HepG2 (cell line): ENCODE measurements around the gene MNDA. TPM values are rescaled to one million over a fixed set of nuclear protein-coding genes. Genes with fewer than 3 reads are reported as not detected.

Source experiments
- ATAC-seq: fragments of 200-7000 bp; cut with Tn5 transposase; 3 replicates; pipeline ENCODE4 v1.9.1; 2020; ENCODE audit warnings: mild to moderate bottlenecking, moderate library complexity
- BruUV-seq: library from RNA; stranded (reverse); fragments of 400-500 nt; replicated peaks from 2 replicates; lab custom pipeline; 2021; lab: Mats Ljungman, UMichigan
- CTCF ChIA-PET: fragments of 300-600 bp; formaldehyde crosslinking; extraction: SDS; loops from one replicate; lab custom pipeline; 2021; ENCODE audit warnings: low total read pairs, inconsistent platforms, low intra/inter-chr PET ratio; lab: Yijun Ruan, JAX
- POLR2A ChIA-PET: fragments of 350-600 bp; sonication (Branson Sonifier 250); formaldehyde crosslinking; loops from one replicate; lab custom pipeline; 2020; ENCODE audit warnings: antibody characterized with exemption, inconsistent platforms; lab: Yijun Ruan, JAX
- DNase-seq: peaks from one replicate; pipeline ENCODE4 v3.0.0-alpha.2; 2015; ENCODE audit warnings: low spot score
- FAIRE-seq: peaks from 3 replicates; lab custom pipeline; 2011; peaks lifted over from hg19 to GRCh38; lab: Jason Lieb, UNC
- H2AFZ ChIP-seq: one replicate; pipeline ENCODE4 v1.6.1; 2011; ENCODE audit warnings: low read length, inconsistent platforms
- H3K27ac ChIP-seq: fragments of 300-600 bp; 3 replicates; pipeline ENCODE4 v1.8.0; 2011; ENCODE audit warnings: mixed run types, mild to moderate bottlenecking, mixed read lengths, low read length, inconsistent platforms; ENCODE audit not compliant: insufficient read depth; ENCODE audit errors: extremely low read length
- H3K27me3 ChIP-seq, 2 experiments: fragments of 200-600 bp in 1 of 2; 2 replicates in 1 of 2; 3 replicates in 1 of 2; pipeline versions ENCODE4 v1.6.0 to v1.8.0; 2011; ENCODE audit warnings: low read length in 2 of 2, mild to moderate bottlenecking in 2 of 2, moderate library complexity in 2 of 2, inconsistent platforms in 1 of 2; ENCODE audit not compliant: insufficient read depth in 2 of 2, control insufficient read depth in 1 of 2
- H3K36me3 ChIP-seq, 2 experiments: fragments of 200-600 bp in 1 of 2; replicated peaks in 1 of 2; 2 replicates in 1 of 2; 3 replicates in 1 of 2; pipeline versions ENCODE4 v1.5.1 to v1.8.0; 2011; ENCODE audit warnings: low read length in 2 of 2, inconsistent platforms in 1 of 2; ENCODE audit not compliant: insufficient read depth in 2 of 2, control insufficient read depth in 1 of 2
- H3K4me1 ChIP-seq: 2 replicates; pipeline ENCODE4 v1.5.1; 2012; ENCODE audit warnings: low read length, inconsistent platforms; ENCODE audit not compliant: insufficient read depth
- H3K4me2 ChIP-seq: 2 replicates; pipeline ENCODE4 v1.6.0; 2011; ENCODE audit warnings: low read depth, low read length, inconsistent platforms
- H3K4me3 ChIP-seq, 3 experiments: fragments of 200-600 bp in 1 of 3; sonication (generic), shearing (Covaris generic) in 1 of 3; replicated peaks in 1 of 3; 2 replicates each; pipeline ENCODE4 v1.5.1; 2011 to 2016; ENCODE audit warnings: low read length in 3 of 3, inconsistent platforms in 2 of 3, low read depth in 2 of 3, mild to moderate bottlenecking in 2 of 3, control low read depth in 1 of 3, mixed read lengths in 1 of 3; ENCODE audit not compliant: insufficient read depth in 1 of 3
- H3K79me2 ChIP-seq: one replicate; pipeline ENCODE4 v1.6.1; 2011; ENCODE audit warnings: low read length, inconsistent platforms; ENCODE audit not compliant: insufficient read depth
- H3K9ac ChIP-seq: 2 replicates; pipeline ENCODE4 v1.6.0; 2011; ENCODE audit warnings: mild to moderate bottlenecking, low read depth, low read length, inconsistent platforms; ENCODE audit not compliant: insufficient read depth
- H3K9me3 ChIP-seq: 2 replicates; pipeline ENCODE4 v1.5.1; 2012; ENCODE audit warnings: mild to moderate bottlenecking, low read length
- H4K20me1 ChIP-seq: 2 replicates; pipeline ENCODE4 v1.6.0; 2011; ENCODE audit warnings: inconsistent platforms, mild to moderate bottlenecking, low read length, moderate library complexity; ENCODE audit not compliant: insufficient read depth
- ETV5 ChIP-seq: IDR thresholded peaks from 2 replicates; pipeline ENCODE4 v1.6.1; 2018; ENCODE audit warnings: missing biosample characterization, missing genetic modification reagents, inconsistent platforms, borderline replicate concordance
- HMGA1 ChIP-seq: sonication (generic); formaldehyde crosslinking; conservative IDR thresholded peaks from 2 replicates; pipeline ENCODE4 v1.4.0; 2020; ENCODE audit warnings: missing genetic modification reagents
- NR0B2 ChIP-seq: sonication (generic); formaldehyde crosslinking; IDR thresholded peaks from 2 replicates; pipeline ENCODE4 v1.4.0; 2020; ENCODE audit warnings: mild to moderate bottlenecking, missing genetic modification reagents
- NR2C2 ChIP-seq: sonication (generic); formaldehyde crosslinking; IDR thresholded peaks from 2 replicates; pipeline ENCODE4 v1.4.0; 2020; ENCODE audit warnings: missing genetic modification reagents, mild to moderate bottlenecking, moderate library complexity, borderline replicate concordance
- ZNF160 ChIP-seq: sonication (generic); formaldehyde crosslinking; IDR thresholded peaks from 2 replicates; pipeline ENCODE4 v1.8.0; 2022; ENCODE audit warnings: mild to moderate bottlenecking, inconsistent platforms, missing genetic modification reagents
- ZNF576 ChIP-seq: sonication (generic); formaldehyde crosslinking; IDR thresholded peaks from 2 replicates; pipeline ENCODE4 v1.4.0; 2020; ENCODE audit warnings: mild to moderate bottlenecking, missing genetic modification reagents
- WGBS: methylation state at CpG from one replicate; pipeline ENCODE4 v1.1.6; 2017; ENCODE audit warnings: low lambda C conversion rate; 5-methylcytosine and 5-hydroxymethylcytosine counted together
- in situ Hi-C: cut with HindIII; loops from 2 replicates; pipeline ENCODE4 v1.10.0; 2017; ENCODE audit warnings: low pct_unique_long_range_greater_than_20kb; ENCODE audit not compliant: extremely low pct_ligation_motif_present
- intact Hi-C: fragments of 100-400 bp; cut with micrococcal nuclease; formaldehyde crosslinking; loops from one replicate; pipeline ENCODE4 v1.10.0; 2022; ENCODE audit not compliant: unreplicated experiment
- polyA plus RNA-seq, 8 experiments: library from polyadenylated mRNA; depleted of rRNA in 3 of 8; stranded (reverse) in 7 of 8; unstranded in 1 of 8; fragments of >200 nt; fragmentation: Illumina TruSeq in 4 of 8; extraction: Trizol in 4 of 8; gene quantifications; 2 replicates each; pipeline versions ENCODE4 v1.2.1 to v1.2.3, GENCODE V29; 2011 to 2016; ENCODE audit warnings: low read depth in 4 of 8, missing spikeins in 1 of 8, mixed read lengths in 1 of 8; ENCODE audit not compliant: insufficient read depth in 1 of 8
- total RNA-seq, 5 experiments: library from RNA; depleted of rRNA; stranded (reverse); fragments of >200 nt; fragmentation: Illumina TruSeq; extraction: Trizol; gene quantifications; 2 replicates each; pipeline ENCODE4 v1.2.3, GENCODE V29; 2016; ENCODE audit warnings: low read depth in 1 of 5
- TF ChIP-seq, protein P1 (sequence below): IDR thresholded peaks from 2 replicates; pipeline ENCODE4 v1.6.1; 2016; ENCODE audit warnings: missing compliant biosample characterization, missing genetic modification reagents, borderline replicate concordance
- TF ChIP-seq, protein P2 (sequence below): sonication (generic); formaldehyde crosslinking; IDR thresholded peaks from 2 replicates; pipeline ENCODE4 v1.5.1; 2020; ENCODE audit warnings: missing genetic modification reagents, mild to moderate bottlenecking, borderline replicate concordance
- TF ChIP-seq, protein P3 (sequence below): sonication (generic); formaldehyde crosslinking; IDR thresholded peaks from 2 replicates; pipeline ENCODE4 v1.5.0; 2020; ENCODE audit warnings: mild to moderate bottlenecking, missing genetic modification reagents, borderline replicate concordance

MNDA gene
- total and polyA plus RNA-seq, 2 of the 13 experiments (the other 11 are each of a cell fraction or from before 2014, with no cell fraction given), result not detected

DNA sequence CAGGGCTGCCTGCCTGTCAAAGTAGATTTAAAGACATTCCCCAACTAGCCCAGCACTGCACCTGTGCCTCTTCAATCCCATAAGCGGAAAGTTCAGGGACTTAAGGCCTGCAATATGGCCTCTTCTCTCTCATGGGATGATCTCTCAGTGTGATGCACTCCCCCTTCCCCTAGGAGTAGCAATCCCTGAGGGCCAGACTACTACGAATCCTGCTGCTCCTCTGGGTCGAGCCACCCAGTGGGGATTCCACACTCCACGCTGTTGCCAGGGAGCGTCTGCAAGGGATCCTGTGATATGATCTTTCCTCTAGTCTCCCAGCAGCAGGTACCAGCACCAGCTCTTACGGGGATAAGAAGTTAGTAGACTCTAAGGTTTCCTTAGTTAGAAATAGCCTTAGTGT is 36.9 kb upstream of the MNDA start:
- no peaks in the 10 kb centered on the region for H4K20me1 ChIP-seq
- H3K27me3 ChIP-seq, result no peaks in the 10 kb centered on the region
- H3K79me2 ChIP-seq, result no peaks in the 10 kb centered on the region
- peaks cover 28% of the 10 kb centered on the region for H3K9me3 ChIP-seq
- POLR2A ChIA-PET, result no interaction called here
- no TSS peak for BruUV-seq
- no peaks in the 10 kb centered on the region for H3K36me3 ChIP-seq
- no peaks in the 10 kb centered on the region for H3K4me1 ChIP-seq
- no peak overlapping the region for H3K4me2 ChIP-seq
- TF ChIP-seq NR2C2, result no peak
- TF ChIP-seq ZNF160 (CRISPR knock-in tag), result no peak
- TF ChIP-seq ZNF576, result no peak
- H3K9ac ChIP-seq, result no peak overlapping the region
- H3K27ac ChIP-seq, result no peak overlapping the region
- CTCF ChIA-PET, result no interaction called here
- no peak for FAIRE-seq
- in situ Hi-C loops, result no loop called here
- no peak overlapping the region for H2AFZ ChIP-seq
- WGBS, result 0% methylated on average over 3 of the region's 6 CpGs
- DNase-seq, result no peak
- H3K4me3 ChIP-seq, result no peak overlapping the region
- intact Hi-C loops, result no loop called here
- ATAC-seq, result no peak

GRCh38 chr1:158798531-158798930 is 32.6 kb upstream of the MNDA start:
- 11% methylated on average over 3 of the region's 3 CpGs for WGBS
- CTCF ChIA-PET, result no interaction called here
- FAIRE-seq, result no peak
- TF ChIP-seq HMGA1 (CRISPR knock-in tag) (no peak), ETV5 (CRISPR knock-in tag) (no peak), NR0B2 (CRISPR knock-in tag) (no peak)
- TF ChIP-seq, protein P1, sequence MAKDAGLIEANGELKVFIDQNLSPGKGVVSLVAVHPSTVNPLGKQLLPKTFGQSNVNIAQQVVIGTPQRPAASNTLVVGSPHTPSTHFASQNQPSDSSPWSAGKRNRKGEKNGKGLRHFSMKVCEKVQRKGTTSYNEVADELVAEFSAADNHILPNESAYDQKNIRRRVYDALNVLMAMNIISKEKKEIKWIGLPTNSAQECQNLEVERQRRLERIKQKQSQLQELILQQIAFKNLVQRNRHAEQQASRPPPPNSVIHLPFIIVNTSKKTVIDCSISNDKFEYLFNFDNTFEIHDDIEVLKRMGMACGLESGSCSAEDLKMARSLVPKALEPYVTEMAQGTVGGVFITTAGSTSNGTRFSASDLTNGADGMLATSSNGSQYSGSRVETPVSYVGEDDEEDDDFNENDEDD (CRISPR knock-in tag), result no peak
- TF ChIP-seq, protein P2, sequence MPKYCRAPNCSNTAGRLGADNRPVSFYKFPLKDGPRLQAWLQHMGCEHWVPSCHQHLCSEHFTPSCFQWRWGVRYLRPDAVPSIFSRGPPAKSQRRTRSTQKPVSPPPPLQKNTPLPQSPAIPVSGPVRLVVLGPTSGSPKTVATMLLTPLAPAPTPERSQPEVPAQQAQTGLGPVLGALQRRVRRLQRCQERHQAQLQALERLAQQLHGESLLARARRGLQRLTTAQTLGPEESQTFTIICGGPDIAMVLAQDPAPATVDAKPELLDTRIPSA (CRISPR knock-in tag), result no peak
- TF ChIP-seq, protein P3, sequence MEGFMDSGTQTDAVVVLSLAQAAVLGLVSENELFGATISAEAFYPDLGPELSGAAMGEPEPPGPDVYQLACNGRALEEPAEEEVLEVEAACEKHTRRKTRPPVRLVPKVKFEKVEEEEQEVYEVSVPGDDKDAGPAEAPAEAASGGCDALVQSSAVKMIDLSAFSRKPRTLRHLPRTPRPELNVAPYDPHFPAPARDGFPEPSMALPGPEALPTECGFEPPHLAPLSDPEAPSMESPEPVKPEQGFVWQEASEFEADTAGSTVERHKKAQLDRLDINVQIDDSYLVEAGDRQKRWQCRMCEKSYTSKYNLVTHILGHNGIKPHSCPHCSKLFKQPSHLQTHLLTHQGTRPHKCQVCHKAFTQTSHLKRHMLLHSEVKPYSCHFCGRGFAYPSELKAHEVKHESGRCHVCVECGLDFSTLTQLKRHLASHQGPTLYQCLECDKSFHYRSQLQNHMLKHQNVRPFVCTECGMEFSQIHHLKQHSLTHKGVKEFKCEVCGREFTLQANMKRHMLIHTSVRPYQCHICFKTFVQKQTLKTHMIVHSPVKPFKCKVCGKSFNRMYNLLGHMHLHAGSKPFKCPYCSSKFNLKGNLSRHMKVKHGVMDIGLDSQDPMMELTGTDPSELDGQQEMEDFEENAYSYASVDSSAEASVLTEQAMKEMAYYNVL (CRISPR knock-in tag), result no peak

More at GRCh38 chr1:158798531-158798930, 32.6 kb upstream of the MNDA start:
- no peak overlapping the region for H3K4me3 ChIP-seq
- H2AFZ ChIP-seq, result no peak overlapping the region
- POLR2A ChIA-PET, result no interaction called here
- H3K27me3 ChIP-seq, result no peaks in the 10 kb centered on the region
- no peak for ATAC-seq
- no peaks in the 10 kb centered on the region for H3K36me3 ChIP-seq
- H3K79me2 ChIP-seq, result no peaks in the 10 kb centered on the region
- in situ Hi-C loops (no loop called here), intact Hi-C loops (no loop called here)
- no peak overlapping the region for H3K9ac ChIP-seq
- H4K20me1 ChIP-seq, result no peaks in the 10 kb centered on the region
- H3K27ac ChIP-seq, result no peak overlapping the region
- peaks cover 14% of the 10 kb centered on the region for H3K9me3 ChIP-seq
- H3K4me2 ChIP-seq, result no peak overlapping the region
- H3K4me1 ChIP-seq, result no peaks in the 10 kb centered on the region
- no peak for DNase-seq
- no TSS peak for BruUV-seq
